ENCODE data around the gene CAMKK1. TPM values are rescaled to one million over a fixed set of nuclear protein-coding genes. Genes with fewer than 3 reads are reported as not detected.

The CAMKK1 gene
- total RNA-seq, result 6.3 and 10.3 TPM in 2 replicates

DNA sequence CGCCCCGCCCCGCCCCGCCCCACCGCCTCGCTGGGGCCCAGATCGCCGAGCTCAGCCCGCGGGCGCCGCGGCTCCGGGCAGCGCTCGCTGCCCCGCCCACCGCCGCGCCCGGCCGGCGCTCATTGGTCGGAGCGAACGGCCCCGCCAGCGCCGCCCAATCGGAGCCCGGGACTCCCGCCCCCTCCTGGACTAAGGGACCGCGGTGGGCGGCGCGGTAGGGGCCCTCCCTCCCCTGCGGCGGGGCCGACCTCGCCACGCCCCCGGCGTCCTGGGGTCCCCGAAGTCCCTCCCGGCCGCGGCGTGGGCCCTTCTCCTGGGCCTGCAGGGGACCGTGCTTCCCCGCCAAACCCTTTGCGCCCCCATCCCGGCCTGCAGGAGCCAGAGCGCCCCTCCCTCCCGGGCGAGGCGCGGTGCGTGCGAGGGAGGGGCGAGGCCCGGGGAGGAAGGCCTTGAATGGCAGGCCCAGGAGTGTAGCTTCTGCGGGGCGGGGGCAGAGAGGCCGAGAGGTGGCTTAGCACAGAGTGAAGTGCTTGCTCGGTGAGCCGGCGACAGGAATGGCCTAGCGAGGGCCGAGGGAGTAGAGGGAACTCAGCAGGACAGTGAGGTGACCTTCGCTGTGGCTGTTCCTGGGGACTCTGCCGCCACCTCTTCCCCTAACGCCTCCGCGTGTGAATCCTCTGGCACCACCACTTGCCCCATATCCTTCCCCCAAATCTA lies at the start of gene CAMKK1:
Gene CAMKK1 (minus strand): TSS at position 51 of the 717 bp plus-strand sequence. CDS start 7,366 bp downstream, outside the sequence.

DNA sequence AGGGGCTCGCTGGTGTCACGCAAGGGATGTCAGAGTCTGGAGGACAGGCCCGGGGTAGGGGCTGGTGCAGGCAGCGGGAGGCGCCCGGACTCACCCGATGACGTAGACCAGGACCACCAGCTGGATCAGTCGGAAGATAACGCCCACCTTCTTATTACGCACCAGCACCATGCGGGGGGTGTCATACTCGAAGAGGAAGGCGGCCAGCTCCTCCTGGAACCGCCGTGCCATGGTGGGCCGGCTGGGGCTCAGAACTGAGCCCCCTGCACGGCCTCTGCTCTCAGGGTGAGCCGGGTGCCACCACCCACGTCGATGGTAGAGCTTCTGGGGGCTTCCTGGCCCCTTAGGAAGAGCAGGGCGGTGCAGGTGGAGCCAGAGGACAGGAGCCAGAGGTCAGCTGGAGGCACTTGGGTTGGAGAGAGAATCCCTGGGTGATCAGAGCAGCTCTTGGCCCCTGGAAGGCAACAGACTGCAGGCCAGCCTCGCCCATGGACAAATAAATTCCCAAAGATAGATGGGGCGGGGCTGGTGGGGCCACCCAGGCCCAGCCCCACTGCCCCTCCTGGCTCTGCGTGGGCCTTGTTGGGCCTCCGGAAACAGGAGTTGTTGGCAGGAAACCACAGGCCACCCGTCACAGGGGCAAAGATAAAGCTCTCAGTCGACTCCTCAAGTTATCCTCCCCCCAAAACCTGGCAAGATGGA lies 23.3 kb upstream of the CAMKK1 start, which contains the start of gene P2RX1:
Gene P2RX1 (minus strand): TSS at position 471 of the 702 bp plus-strand sequence. CDS start 240 bp downstream, at position 231.

DNA sequence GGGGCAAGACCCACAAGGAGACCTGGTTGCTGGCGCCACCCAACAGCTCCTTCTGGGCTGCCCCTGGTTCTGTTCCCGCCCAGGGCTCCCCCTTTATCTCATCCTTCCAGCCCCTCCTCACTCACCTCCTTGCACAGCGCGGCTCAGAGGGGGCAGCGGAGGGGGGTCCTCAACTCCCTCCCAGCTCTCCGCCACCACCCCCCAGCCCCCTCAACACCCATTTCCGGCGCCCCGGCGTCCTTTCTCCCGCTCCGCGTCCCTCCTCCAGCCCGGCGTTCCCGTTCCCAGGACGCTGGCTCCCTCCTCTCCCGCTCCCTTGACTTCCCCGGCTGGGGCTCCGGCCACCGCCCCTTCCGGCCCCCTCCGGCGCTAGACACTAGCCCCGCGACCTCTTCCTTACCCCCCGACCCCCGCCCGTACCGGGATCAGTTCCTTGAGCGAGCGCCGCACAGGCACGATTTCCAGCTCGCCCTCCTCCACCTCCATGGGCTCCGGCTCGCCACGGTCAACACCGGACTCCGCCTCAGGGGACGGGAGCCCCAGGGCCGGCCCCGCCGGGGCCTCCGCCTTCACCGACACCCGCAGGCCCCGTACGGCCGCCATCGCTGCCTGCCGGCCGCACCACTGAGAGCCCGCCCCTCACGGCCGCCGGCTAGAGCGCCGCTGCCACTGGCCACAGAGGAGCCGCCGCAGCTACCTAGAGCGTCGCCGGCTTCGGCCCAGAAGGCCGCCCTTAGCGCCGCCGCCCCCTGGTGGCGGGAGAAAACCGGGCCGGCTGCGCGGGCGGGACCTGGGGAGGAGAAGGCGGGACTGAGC lies 47.0 kb downstream of the CAMKK1 start, which contains the start of gene NCBP3:
Gene NCBP3 (minus strand): TSS at position 626 of the 816 bp plus-strand sequence. CDS start 23 bp downstream, at position 603.

Other genes starting within 250 kb of the CAMKK1 start
- gene TAX1BP3, start 224.5 kb downstream of the CAMKK1 start, total RNA-seq, result 130 and 142 TPM in 2 replicates
- gene EMC6, start 224.2 kb downstream of the CAMKK1 start, total RNA-seq, result 12.3 and 15.2 TPM in 2 replicates
- 1.3 and 1.5 TPM in 2 replicates for gene P2RX5, start 196.9 kb downstream of the CAMKK1 start, total RNA-seq
- gene HASPIN, start 169.2 kb downstream of the CAMKK1 start, total RNA-seq, result 2.7 and 3.8 TPM in 2 replicates
- gene ITGAE, start 91.9 kb downstream of the CAMKK1 start, total RNA-seq, result 19.5 and 19.7 TPM in 2 replicates
- 16.8 and 18.5 TPM in 2 replicates for gene NCBP3, start 46.8 kb downstream of the CAMKK1 start, total RNA-seq
- 0.06 TPM in 1 of 2 replicates, not detected in the other for gene P2RX1, start 23.4 kb upstream of the CAMKK1 start, total RNA-seq
- gene ATP2A3, start 71.4 kb upstream of the CAMKK1 start, total RNA-seq, result 0.79 and 2.0 TPM in 2 replicates
- 26.3 and 29.1 TPM in 2 replicates for gene ZZEF1, start 250.0 kb upstream of the CAMKK1 start, total RNA-seq